GM23338 (cell line): ENCODE results near the gene KLHL40. TPM values are rescaled to one million over a fixed set of nuclear protein-coding genes. Genes with fewer than 3 reads are reported as not detected.

Experiments
- ETS1 ChIP-seq: IDR thresholded peaks from 2 replicates; pipeline ENCODE4 v1.6.1; 2016; ENCODE audit warnings: antibody characterized with exemption
- EZH2phosphoT487 ChIP-seq: fragments of 200-600 bp; sonication (generic); IDR thresholded peaks from one replicate; pipeline ENCODE4 v1.8.1; 2018; ENCODE audit warnings: antibody characterized with exemption; ENCODE audit not compliant: unreplicated experiment
- NANOG ChIP-seq: IDR thresholded peaks from 2 replicates; pipeline ENCODE4 v1.6.1; 2016; ENCODE audit warnings: antibody characterized with exemption, borderline replicate concordance
- REST ChIP-seq: IDR thresholded peaks from one replicate; pipeline ENCODE4 v1.6.1; 2018; ENCODE audit warnings: antibody characterized with exemption; ENCODE audit not compliant: unreplicated experiment
- ZNF114 ChIP-seq: fragments of 250-450 bp; sonication (Bioruptor Pico); IDR thresholded peaks from 2 replicates; pipeline ENCODE4 v1.5.0; 2020; ENCODE audit warnings: mild to moderate bottlenecking, moderate library complexity
- ZNF462 ChIP-seq: fragments of 250-450 bp; sonication (Bioruptor Pico); IDR thresholded peaks from 2 replicates; pipeline ENCODE4 v1.5.0; 2020; ENCODE audit warnings: mild to moderate bottlenecking, moderate library complexity
- polyA plus RNA-seq: library from polyadenylated mRNA; unstranded; fragments of >200 nt; fragmentation: Nextera tagmentation; extraction: Ambion mirVana; gene quantifications from 2 replicates; pipeline ENCODE4 v1.2.1, GENCODE V29; 2016
- total RNA-seq: library from RNA; depleted of rRNA; stranded (reverse); fragments of >200 nt; shearing (Covaris generic); gene quantifications from 2 replicates; pipeline ENCODE4 v1.2.3, GENCODE V29; 2014

Gene KLHL40
- total and polyA plus RNA-seq, 2 experiments from 2014 or later: not detected

DNA sequence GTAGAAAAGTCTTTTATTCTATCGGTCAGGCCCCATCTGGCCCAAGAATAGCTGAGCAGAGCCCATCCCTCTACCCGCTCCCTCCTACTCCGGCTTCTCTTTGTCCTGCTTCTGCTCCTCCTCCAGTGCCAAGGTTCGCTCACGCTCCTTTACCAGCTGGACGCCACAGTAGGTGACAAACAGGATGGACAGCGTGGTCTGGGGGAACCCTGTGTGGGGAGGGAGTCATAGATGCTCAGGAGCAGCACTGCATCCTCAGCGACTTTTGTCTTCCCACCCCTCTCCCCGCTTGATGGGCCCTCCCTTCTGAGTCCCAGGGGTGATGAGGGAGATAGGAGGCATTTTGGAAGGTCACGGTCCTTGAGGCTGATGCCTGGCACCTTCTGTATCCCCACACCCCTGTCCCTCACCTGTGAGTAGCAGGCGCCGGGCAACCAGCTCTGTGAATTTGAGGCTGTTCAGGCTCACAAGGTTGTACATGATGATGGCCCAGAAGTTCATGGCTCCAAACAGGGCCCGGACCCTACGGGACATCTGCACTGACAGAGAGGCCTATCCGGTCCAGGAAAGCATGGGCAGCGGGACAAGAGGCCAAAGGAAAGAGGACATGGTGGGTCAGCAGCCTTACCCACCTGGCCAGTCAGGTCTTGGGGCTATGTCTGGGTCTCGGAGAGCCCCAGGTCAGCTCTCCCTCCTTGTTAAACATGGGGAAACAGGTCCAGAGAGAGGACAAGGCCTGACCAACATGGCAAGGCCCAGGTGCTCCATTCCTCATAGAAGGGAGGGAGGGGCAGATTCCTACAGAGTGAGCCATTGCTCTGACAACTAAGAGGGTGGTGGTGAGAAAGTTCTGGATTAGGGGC, 7.6 kb downstream of the KLHL40 start (continued):
- no peak for TF ChIP-seq ZNF462 (CRISPR knock-in tag)
- no peak for TF ChIP-seq REST
- no peak for TF ChIP-seq EZH2phosphoT487
- no peak for TF ChIP-seq NANOG
- TF ChIP-seq ETS1: no peak
- no peak for TF ChIP-seq ZNF114 (CRISPR knock-in tag)
